GM23338 (cell line): Measurements from ENCODE around the gene TTLL3. TPM values are rescaled to one million over a fixed set of nuclear protein-coding genes. Genes with fewer than 3 reads are reported as not detected.

Experiments used
- ATAC-seq: fragments of 200-7000 bp; cut with Tn5 transposase; 3 replicates; pipeline ENCODE4 v1.9.1; 2020
- DNase-seq: peaks from one replicate; pipeline ENCODE4 v3.0.0-alpha.2; 2015; ENCODE audit warnings: low spot score
- H2AFZ ChIP-seq: fragments of 200-600 bp; sonication (generic); 2 replicates; pipeline ENCODE4 v1.8.0; 2016; ENCODE audit warnings: antibody characterized with exemption, mild to moderate bottlenecking, moderate library complexity
- H3F3A ChIP-seq: fragments of 200-600 bp; sonication (generic); replicated peaks from 2 replicates; pipeline ENCODE4 v1.8.0; 2017; ENCODE audit warnings: antibody characterized with exemption, mixed run types, low read depth
- H3K27ac ChIP-seq: fragments of 200-600 bp; sonication (generic); 2 replicates; pipeline ENCODE4 v1.6.1; 2016; ENCODE audit warnings: low read depth
- H3K27me3 ChIP-seq: fragments of 200-600 bp; sonication (generic); 2 replicates; pipeline ENCODE4 v1.8.0; 2016; ENCODE audit warnings: mild to moderate bottlenecking, mixed run types, moderate library complexity; ENCODE audit not compliant: insufficient read depth
- H3K36me3 ChIP-seq: fragments of 200-600 bp; sonication (generic); 2 replicates; pipeline ENCODE4 v1.8.0; 2016; ENCODE audit warnings: mild to moderate bottlenecking; ENCODE audit not compliant: insufficient read depth
- H3K4me1 ChIP-seq: fragments of 200-600 bp; sonication (generic); 2 replicates; pipeline ENCODE4 v1.8.0; 2016; ENCODE audit warnings: mild to moderate bottlenecking, moderate library complexity; ENCODE audit not compliant: insufficient read depth
- H3K4me2 ChIP-seq: fragments of 200-600 bp; sonication (generic); 2 replicates; pipeline ENCODE4 v1.7.1; 2017; ENCODE audit warnings: mixed run types
- H3K4me3 ChIP-seq: fragments of 200-600 bp; sonication (generic); 2 replicates; pipeline ENCODE4 v1.6.1; 2016; ENCODE audit warnings: mixed run types
- H3K79me2 ChIP-seq: fragments of 200-600 bp; sonication (generic); replicated peaks from 2 replicates; pipeline ENCODE4 v1.8.0; 2017; ENCODE audit warnings: mild to moderate bottlenecking; ENCODE audit not compliant: insufficient read depth
- H3K9me2 ChIP-seq: fragments of 200-600 bp; sonication (generic); 2 replicates; pipeline ENCODE4 v1.8.0; 2017; ENCODE audit not compliant: insufficient read depth
- H4K20me1 ChIP-seq: fragments of 200-600 bp; sonication (generic); replicated peaks from 2 replicates; pipeline ENCODE4 v1.8.0; 2017; ENCODE audit warnings: mild to moderate bottlenecking; ENCODE audit not compliant: insufficient read depth
- H3K27ac Mint-ChIP-seq: 2 replicates; pipeline ENCODE4 v1.8.0; 2020; ENCODE audit warnings: inconsistent platforms, mild to moderate bottlenecking, moderate library complexity, mixed read lengths
- H3K27me3 Mint-ChIP-seq: 3 replicates; pipeline ENCODE4 v1.8.0; 2022; ENCODE audit warnings: low read depth, mild to moderate bottlenecking, moderate library complexity, mixed read lengths, inconsistent platforms; ENCODE audit not compliant: insufficient read depth, poor library complexity
- H3K36me3 Mint-ChIP-seq: 3 replicates; pipeline ENCODE4 v1.8.0; 2021; ENCODE audit warnings: low read depth, mild to moderate bottlenecking, inconsistent platforms, moderate library complexity, mixed read lengths
- H3K4me1 Mint-ChIP-seq: 3 replicates; pipeline ENCODE4 v1.8.0; 2020; ENCODE audit warnings: mild to moderate bottlenecking, inconsistent platforms, mixed read lengths
- H3K4me3 Mint-ChIP-seq: 3 replicates; pipeline ENCODE4 v1.8.0; 2021; ENCODE audit warnings: moderate library complexity, mild to moderate bottlenecking, inconsistent platforms, mixed read lengths
- H3K9me3 Mint-ChIP-seq: 3 replicates; pipeline ENCODE4 v1.8.0; 2020; ENCODE audit warnings: moderate library complexity, mild to moderate bottlenecking, inconsistent platforms, mixed read lengths
- CREB1 ChIP-seq: fragments of 250-450 bp; sonication (Bioruptor Pico); IDR thresholded peaks from 2 replicates; pipeline ENCODE4 v1.5.0; 2020; ENCODE audit warnings: low read depth, mild to moderate bottlenecking, moderate library complexity
- ETS1 ChIP-seq: IDR thresholded peaks from 2 replicates; pipeline ENCODE4 v1.6.1; 2016; ENCODE audit warnings: antibody characterized with exemption
- EZH2 ChIP-seq: fragments of 200-600 bp; sonication (generic); IDR thresholded peaks from one replicate; pipeline ENCODE4 v1.8.0; 2017; ENCODE audit warnings: antibody characterized with exemption, mild to moderate bottlenecking, low read depth; ENCODE audit not compliant: unreplicated experiment
- JUNB ChIP-seq: IDR thresholded peaks from one replicate; pipeline ENCODE4 v1.6.1; 2016; ENCODE audit warnings: antibody characterized with exemption; ENCODE audit not compliant: unreplicated experiment
- STAT1 ChIP-seq: IDR thresholded peaks from one replicate; pipeline ENCODE4 v1.6.1; 2016; ENCODE audit warnings: antibody characterized with exemption; ENCODE audit not compliant: unreplicated experiment
- ZNF114 ChIP-seq: fragments of 250-450 bp; sonication (Bioruptor Pico); IDR thresholded peaks from 2 replicates; pipeline ENCODE4 v1.5.0; 2020; ENCODE audit warnings: mild to moderate bottlenecking, moderate library complexity
- polyA plus RNA-seq: library from polyadenylated mRNA; unstranded; fragments of >200 nt; fragmentation: Nextera tagmentation; extraction: Ambion mirVana; gene quantifications from 2 replicates; pipeline ENCODE4 v1.2.1, GENCODE V29; 2016
- total RNA-seq: library from RNA; depleted of rRNA; stranded (reverse); fragments of >200 nt; shearing (Covaris generic); gene quantifications from 2 replicates; pipeline ENCODE4 v1.2.3, GENCODE V29; 2014
- TF ChIP-seq, protein P1 (sequence below): fragments of 250-450 bp; sonication (Bioruptor Pico); IDR thresholded peaks from 2 replicates; pipeline ENCODE4 v1.5.0; 2020; ENCODE audit warnings: mild to moderate bottlenecking, moderate library complexity

TTLL3 gene
- total and polyA plus RNA-seq, 2 experiments from 2014 or later, result 3.7 to 5.3 TPM

- TF ChIP-seq, protein P1, sequence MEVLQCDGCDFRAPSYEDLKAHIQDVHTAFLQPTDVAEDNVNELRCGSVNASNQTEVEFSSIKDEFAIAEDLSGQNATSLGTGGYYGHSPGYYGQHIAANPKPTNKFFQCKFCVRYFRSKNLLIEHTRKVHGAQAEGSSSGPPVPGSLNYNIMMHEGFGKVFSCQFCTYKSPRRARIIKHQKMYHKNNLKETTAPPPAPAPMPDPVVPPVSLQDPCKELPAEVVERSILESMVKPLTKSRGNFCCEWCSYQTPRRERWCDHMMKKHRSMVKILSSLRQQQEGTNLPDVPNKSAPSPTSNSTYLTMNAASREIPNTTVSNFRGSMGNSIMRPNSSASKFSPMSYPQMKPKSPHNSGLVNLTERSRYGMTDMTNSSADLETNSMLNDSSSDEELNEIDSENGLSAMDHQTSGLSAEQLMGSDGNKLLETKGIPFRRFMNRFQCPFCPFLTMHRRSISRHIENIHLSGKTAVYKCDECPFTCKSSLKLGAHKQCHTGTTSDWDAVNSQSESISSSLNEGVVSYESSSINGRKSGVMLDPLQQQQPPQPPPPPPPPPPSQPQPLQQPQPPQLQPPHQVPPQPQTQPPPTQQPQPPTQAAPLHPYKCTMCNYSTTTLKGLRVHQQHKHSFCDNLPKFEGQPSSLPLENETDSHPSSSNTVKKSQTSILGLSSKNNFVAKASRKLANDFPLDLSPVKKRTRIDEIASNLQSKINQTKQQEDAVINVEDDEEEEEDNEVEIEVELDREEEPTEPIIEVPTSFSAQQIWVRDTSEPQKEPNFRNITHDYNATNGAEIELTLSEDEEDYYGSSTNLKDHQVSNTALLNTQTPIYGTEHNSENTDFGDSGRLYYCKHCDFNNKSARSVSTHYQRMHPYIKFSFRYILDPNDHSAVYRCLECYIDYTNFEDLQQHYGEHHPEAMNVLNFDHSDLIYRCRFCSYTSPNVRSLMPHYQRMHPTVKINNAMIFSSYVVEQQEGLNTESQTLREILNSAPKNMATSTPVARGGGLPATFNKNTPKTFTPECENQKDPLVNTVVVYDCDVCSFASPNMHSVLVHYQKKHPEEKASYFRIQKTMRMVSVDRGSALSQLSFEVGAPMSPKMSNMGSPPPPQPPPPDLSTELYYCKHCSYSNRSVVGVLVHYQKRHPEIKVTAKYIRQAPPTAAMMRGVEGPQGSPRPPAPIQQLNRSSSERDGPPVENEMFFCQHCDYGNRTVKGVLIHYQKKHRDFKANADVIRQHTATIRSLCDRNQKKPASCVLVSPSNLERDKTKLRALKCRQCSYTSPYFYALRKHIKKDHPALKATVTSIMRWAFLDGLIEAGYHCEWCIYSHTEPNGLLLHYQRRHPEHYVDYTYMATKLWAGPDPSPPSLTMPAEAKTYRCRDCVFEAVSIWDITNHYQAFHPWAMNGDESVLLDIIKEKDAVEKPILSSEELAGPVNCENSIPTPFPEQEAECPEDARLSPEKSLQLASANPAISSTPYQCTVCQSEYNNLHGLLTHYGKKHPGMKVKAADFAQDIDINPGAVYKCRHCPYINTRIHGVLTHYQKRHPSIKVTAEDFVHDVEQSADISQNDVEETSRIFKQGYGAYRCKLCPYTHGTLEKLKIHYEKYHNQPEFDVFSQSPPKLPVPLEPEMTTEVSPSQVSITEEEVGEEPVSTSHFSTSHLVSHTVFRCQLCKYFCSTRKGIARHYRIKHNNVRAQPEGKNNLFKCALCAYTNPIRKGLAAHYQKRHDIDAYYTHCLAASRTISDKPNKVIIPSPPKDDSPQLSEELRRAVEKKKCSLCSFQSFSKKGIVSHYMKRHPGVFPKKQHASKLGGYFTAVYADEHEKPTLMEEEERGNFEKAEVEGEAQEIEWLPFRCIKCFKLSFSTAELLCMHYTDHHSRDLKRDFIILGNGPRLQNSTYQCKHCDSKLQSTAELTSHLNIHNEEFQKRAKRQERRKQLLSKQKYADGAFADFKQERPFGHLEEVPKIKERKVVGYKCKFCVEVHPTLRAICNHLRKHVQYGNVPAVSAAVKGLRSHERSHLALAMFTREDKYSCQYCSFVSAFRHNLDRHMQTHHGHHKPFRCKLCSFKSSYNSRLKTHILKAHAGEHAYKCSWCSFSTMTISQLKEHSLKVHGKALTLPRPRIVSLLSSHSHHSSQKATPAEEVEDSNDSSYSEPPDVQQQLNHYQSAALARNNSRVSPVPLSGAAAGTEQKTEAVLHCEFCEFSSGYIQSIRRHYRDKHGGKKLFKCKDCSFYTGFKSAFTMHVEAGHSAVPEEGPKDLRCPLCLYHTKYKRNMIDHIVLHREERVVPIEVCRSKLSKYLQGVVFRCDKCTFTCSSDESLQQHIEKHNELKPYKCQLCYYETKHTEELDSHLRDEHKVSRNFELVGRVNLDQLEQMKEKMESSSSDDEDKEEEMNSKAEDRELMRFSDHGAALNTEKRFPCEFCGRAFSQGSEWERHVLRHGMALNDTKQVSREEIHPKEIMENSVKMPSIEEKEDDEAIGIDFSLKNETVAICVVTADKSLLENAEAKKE, result no peak
- TF ChIP-seq EZH2, result no peak
- TF ChIP-seq ZNF114 (CRISPR knock-in tag), result no peak
These were observed 32.4 kb upstream of the TTLL3 start (continued) for GRCh38 chr3:9777694-9778021.

DNA sequence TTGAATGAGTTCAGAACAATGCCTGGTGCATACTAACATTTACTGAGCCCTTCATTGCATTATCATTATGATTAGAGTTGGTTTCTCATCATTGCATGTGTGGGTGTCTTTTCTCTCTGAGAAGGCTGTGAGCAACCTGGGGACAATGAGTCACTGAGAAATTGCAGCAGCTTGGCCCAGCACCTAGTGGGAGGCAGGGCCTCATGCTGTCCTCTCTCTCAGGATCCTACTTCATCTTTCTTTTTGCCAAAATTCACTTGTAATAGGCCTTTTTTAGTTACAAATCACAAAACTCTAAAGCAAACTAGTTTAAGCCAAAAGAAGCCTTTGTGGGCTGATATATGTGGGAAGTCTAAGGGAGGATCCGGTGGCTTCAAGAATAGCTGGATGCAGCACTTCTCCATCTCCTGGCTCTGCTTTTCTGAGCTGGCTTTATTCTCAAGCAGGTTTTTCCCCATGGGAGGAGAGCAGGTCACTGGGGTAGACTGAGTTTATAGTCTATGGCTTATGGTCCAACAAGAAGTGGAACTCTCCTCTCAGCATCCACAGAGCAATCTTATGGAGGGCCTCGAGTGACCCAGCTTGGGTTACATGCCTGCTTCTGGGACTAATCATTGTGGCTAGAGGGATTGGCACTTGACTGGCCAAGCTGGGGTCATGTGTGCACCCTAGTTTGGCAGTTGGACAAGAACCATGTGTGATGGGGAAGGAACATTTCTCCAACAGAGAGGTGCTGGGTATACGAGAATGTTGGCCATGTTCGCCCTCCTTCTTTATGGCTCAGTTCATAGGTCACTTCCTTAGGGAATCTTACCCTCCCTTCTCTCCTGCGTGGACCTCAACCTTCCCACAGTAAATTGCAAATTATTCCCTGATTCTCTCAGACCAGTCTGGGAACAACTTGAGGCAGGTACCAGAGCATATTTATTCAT lies 31.7 kb upstream of the TTLL3 start:
- ATAC-seq (no peak), DNase-seq (no peak)
- no peaks in the 10 kb centered on the region for H3K4me1 Mint-ChIP-seq
- Histone ChIP-seq H3K4me2 (no peak overlapping the region), H4K20me1 (no peaks in the 10 kb centered on the region; the same call in 1 of the 2 replicates), H2AFZ (no peak overlapping the region), H3K4me3 (no peak overlapping the region), H3K79me2 (no peaks in the 10 kb centered on the region), H3K9me2 (no peaks in the 10 kb centered on the region), H3K27me3 (0 out of 2 replicates have a peak, but pooled peaks cover 2% of the 10 kb centered on the region), H3K36me3 (no peaks in the 10 kb centered on the region), H3K27ac (no peak overlapping the region), H3F3A (no peaks in the 10 kb centered on the region), H3K4me1 (no peaks in the 10 kb centered on the region)
- H3K9me3 Mint-ChIP-seq, result no peaks in the 10 kb centered on the region
- H3K27ac Mint-ChIP-seq, result no peak overlapping the region
- H3K27me3 Mint-ChIP-seq, result peaks cover 14% of the 10 kb centered on the region
- peaks cover 21% of the 10 kb centered on the region for H3K36me3 Mint-ChIP-seq
- H3K4me3 Mint-ChIP-seq, result no peak overlapping the region
- TF ChIP-seq ZNF114 (CRISPR knock-in tag) (no peak), STAT1 (no peak), JUNB (no peak), CREB1 (no peak), ETS1 (no peak)
- TF ChIP-seq, protein P1, result no peak
